ENCODE measurements around the gene PWP2. TPM values are rescaled to one million over a fixed set of nuclear protein-coding genes. Genes with fewer than 3 reads are reported as not detected.
"Not testable (repeated sequence)": the region's sequence is repeated elsewhere in the genome, so short reads cannot be mapped to it uniquely, and the experiment has no call there.

PWP2 gene
- polyA plus RNA-seq, 1 donor: 1.6 TPM

GRCh38 chr21:44083631-44084291 lies 23.4 kb upstream of the PWP2 start:
- no peak for DNase-seq (ENCODE audit: low read depth)

DNA sequence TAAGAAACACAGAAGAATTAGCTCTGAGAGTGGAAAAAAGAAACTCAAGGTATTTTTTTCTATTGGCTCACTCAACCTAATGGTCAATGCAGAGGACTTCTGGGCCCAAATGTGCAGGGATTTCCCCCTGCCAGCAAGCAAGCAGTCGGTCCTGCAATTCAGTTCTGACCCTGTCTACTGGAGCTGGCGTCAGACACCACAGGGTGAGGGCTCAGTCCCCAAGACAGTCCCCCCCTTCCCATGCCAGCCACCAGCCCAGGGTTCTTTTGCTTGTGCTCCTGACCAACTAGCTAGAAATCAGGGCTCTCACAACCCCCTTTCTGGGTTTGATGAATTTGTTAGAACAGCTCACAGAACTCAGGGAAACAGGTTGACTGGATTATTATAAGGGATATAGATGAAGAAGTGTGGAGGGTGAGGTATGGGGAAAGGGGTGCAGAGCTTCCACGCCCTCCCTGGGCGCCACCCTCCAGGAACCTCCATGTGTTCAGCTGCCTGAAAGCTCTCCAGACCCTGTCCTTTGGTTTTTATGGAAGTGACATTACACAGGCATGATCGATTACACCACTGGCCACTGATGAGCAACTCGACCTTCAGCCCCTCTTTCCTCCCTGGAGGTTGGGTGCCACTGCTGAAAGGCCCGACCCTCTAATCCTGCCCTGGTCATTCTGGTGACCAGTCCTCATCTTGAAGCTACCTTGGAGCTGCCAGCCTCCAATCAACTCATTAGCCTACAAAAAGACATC lies 22.5 kb upstream of the PWP2 start:
- DNase-seq (ENCODE audit: low read depth): no peak

DNA sequence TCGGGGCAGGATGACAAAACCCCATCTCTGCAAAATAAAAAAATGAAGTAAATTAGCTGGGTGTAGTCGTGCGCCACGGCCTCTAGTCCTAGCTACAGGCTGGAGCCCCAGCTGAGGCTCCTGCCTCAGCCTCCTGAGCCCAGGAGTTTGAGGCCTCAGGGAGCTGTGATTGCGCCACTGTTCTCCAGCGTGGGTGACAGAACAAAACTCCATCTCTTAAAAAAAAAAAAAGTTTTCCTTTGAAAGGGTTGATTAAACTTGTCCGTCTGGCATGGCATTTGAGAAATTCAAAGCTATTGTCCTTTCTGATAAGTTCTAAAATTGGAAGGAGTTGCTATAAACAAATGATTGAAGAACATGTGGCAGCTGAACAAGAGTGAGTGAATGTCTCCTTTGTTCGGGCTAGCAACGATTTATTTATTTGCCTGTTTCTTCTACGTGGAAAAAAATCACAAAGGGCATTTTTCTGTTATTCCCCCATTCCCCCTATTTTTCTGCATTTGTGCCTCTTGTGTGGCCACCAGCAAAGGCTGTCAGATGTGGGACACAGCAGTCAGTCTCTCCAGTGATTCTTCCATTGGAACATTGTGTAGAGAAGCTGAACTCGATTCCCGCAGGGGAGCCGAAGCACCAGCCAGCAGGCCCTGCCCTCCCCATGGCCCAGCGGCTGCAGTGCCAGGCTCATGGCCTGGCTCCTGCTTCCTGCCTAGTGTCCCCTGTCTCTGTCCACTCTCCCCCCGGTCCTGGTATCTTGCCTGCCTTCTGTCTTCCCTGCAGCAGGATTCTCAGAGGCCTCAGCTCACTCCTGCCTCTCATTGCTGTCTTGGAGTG lies 21.5 kb upstream of the PWP2 start:
- no peak for DNase-seq (ENCODE audit: low read depth)

DNA sequence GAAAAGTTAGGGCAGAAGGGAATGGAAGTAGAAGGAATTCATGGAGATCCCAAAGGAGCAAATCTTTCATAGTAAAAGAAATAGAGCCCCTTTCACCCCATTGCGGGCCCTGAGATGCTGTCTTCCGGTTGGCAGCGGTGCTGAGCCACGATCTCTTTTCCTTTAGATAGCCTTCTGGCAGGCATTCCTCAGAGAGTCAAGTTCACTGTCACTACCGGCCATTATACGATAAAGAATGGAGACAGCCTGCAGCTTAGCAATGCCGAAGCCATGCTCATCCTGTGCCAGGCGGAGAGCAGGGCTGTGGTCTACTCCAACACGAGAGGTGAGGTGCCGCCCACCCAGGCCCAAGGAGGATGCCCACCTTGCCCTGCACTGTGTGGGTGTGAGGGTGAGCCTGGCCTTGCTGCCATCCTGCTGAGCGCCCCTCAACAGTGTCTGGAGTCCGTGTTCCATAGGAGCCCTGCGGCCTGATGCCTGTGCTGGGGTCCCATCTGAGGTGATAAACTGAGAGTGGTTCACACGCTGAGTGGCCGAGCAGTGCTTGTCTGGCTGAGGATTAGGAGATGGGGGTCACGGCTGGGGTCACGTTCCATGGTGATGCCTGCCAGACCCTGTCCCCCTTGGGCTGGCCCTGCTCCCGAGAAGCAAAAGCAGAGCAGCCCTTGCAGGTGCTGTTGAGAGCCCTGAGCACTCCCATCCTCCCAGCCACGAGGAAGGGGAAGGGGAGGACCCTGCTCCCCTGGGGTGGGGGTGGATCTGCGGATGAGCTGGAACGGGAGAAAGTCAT lies 20.4 kb upstream of the PWP2 start:
- DNase-seq (ENCODE audit: low read depth): no peak

- DNase-seq (ENCODE audit: low read depth): no peak
These were observed 19.5 kb upstream of the PWP2 start for GRCh38 chr21:44087426-44088400.

- no peak for DNase-seq (ENCODE audit: low read depth)
These were observed 18.8 kb upstream of the PWP2 start for GRCh38 chr21:44088401-44088780.

GRCh38 chr21:44089001-44089911 lies 17.9 kb upstream of the PWP2 start:
- DNase-seq (ENCODE audit: low read depth): no peak

DNA sequence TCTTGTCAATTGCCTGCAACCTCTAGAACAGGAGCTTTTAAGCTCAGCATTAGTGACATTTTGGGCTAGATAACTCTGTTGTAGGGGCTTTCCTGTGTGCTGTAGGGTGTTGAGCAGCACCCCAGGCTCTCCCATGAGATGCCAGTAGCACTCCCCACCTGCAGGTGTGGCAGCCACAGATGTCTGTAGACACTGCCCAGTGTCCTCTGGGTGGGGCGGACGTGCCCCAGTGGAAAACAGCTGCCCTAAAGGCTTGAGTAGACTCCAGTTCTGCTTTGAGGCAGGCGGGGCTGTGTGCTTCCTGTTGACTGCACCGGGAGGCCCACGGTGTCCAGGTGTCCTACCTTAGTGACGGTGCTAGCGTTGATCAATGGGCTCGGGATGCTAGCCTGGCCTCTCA lies 16.9 kb upstream of the PWP2 start:
- DNase-seq (ENCODE audit: low read depth): no peak

DNA sequence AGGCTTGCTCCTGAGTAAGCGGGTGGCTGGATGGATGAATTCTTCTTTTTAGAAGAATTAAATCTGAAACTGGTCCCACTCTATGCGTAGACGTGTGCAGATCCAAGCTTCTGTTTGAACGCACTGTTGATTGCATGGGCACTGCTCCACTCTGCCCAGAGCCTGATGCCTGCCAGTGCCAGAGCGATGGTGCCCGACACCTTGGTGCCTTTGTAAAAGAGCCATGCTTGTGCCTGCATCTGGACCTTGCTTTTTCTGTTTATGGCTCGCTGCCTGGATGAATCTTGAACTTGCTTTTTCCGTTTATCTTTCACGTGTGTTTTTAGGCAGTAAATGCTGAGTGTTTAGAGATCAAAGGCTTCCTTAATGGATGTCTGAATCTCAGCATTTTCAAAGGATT lies 15.0 kb upstream of the PWP2 start:
- no peak for DNase-seq (ENCODE audit: low read depth)

DNA sequence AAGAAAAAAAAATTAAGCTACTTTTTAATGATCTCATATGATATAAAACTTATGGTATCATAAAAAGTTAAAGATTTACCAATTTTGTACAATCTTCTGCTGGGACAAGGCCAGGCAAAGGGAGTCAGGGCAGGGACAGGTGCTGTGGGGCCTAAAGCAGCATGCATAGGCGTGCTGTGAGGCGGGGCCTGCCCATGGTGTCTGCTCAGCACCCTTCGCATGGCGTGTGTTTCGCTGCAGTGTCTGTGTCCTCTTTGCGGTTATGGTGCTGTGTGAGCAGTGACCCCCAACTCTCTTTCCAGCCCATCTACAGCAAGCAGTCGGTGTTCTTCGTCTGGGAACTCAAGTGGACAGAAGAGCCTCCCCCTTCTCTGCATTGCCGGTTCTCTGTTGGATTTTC lies 13.4 kb upstream of the PWP2 start:
- no peak for DNase-seq (ENCODE audit: low read depth)

GRCh38 chr21:44094832-44095231 lies 12.4 kb upstream of the PWP2 start:
- DNase-seq (ENCODE audit: low read depth): no peak

GRCh38 chr21:44098507-44098906 lies 8.7 kb upstream of the PWP2 start:
- not testable (repeated sequence) for DNase-seq (ENCODE audit: low read depth)

- not testable (repeated sequence) for DNase-seq (ENCODE audit: low read depth)
These were observed 8.2 kb upstream of the PWP2 start for GRCh38 chr21:44098964-44099363.

DNA sequence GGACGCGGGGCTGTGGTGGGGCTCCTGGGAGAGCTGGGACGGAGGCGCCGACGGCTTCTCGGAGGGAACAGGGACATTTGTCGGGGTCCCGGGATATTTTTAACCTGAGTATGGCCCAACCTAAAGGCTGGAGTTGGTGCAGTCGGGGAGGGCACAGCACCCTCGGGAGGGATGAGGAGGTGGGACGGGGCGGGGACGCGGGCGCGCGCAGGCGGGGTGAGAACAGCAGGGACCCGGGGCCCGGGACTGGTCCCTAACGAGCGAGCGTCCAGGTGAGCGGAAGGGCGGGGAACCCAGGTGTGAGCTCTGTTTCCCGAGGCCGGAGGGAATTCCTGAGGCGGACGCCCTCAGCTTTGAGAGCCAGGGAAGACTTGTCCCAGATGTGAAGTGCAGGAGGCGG lies 390 bp downstream of the PWP2 start:
- DNase-seq (ENCODE audit: low read depth): not testable (repeated sequence)

GRCh38 chr21:44113702-44114371 lies 6.6 kb downstream of the PWP2 start:
- DNase-seq (ENCODE audit: low read depth): not testable (repeated sequence)

- DNase-seq (ENCODE audit: low read depth): not testable (repeated sequence)
These were observed 14.9 kb downstream of the PWP2 start for GRCh38 chr21:44122131-44122530.

DNA sequence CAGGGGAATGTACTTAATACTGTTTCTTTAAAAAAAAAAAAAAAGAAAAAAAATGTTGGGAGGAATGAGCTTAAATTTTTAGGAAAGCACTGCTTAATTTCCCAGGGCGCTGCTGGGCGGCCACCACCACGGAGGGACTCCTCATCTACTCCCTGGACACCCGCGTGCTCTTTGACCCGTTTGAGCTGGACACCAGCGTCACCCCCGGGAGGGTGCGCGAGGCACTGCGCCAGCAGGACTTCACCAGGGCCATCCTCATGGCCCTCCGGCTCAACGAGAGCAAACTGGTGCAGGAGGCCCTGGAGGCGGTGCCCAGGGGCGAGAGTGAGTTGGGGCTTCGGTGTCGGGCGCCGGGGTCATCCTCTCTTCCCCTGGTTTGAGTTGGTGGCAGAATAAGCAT lies 20.6 kb downstream of the PWP2 start:
- DNase-seq (ENCODE audit: low read depth): not testable (repeated sequence)

GRCh38 chr21:44133715-44134057 lies 26.5 kb downstream of the PWP2 start:
- not testable (repeated sequence) for DNase-seq (ENCODE audit: low read depth)

DNA sequence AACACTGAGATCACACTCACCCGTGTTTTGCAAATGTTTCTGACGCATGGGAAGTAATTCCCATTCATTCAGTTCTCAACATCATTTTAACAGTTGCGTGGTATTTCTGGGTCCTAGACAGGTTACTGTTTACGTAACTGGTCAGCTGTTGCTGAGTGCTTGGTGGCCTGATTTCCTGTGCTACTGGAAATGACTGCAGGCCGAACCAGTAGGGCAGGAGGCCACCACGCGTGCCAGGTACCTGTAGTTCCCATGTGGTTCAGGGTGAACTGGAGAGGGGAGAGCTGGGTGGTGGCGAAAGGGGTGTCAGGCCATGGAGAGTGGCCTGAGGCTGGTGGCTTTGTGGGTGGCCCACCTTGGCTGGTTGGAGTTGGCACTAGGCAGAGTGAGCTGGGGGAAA lies 27.5 kb downstream of the PWP2 start:
- not testable (repeated sequence) for DNase-seq (ENCODE audit: low read depth)
